GM12873 (cell line): ENCODE results near the gene DYNC2LI1.

Source experiments
- CTCF ChIP-seq: IDR thresholded peaks from 2 replicates; pipeline ENCODE4 v1.5.1; 2012; ENCODE audit warnings: low read depth, mild to moderate bottlenecking, moderate library complexity, low read length, control low read depth; ENCODE audit not compliant: insufficient read depth; ENCODE audit errors: missing control alignments

Gene DYNC2LI1

GRCh38 chr2:43749583-43749982 is 24.3 kb upstream of the DYNC2LI1 start:
- TF ChIP-seq CTCF: no peak

- TF ChIP-seq CTCF: no peak
Observed at GRCh38 chr2:43751476-43751990, 22.3 kb upstream of the DYNC2LI1 start.

- TF ChIP-seq CTCF: no peak
Observed at GRCh38 chr2:43752302-43752701, 21.5 kb upstream of the DYNC2LI1 start.

GRCh38 chr2:43754180-43754579 is 19.7 kb upstream of the DYNC2LI1 start:
- TF ChIP-seq CTCF: no peak

- no peak for TF ChIP-seq CTCF
Observed at GRCh38 chr2:43758739-43759138, 15.1 kb upstream of the DYNC2LI1 start.

- TF ChIP-seq CTCF: no peak
Observed at GRCh38 chr2:43759195-43759594, 14.6 kb upstream of the DYNC2LI1 start.

GRCh38 chr2:43762286-43762685 is 11.6 kb upstream of the DYNC2LI1 start:
- TF ChIP-seq CTCF: no peak
